SK-N-SH (cell line): Measurements from ENCODE around the gene CALR3.

Source experiments
- CTCF ChIP-seq: fragments of 200-600 bp; sonication (generic); IDR thresholded peaks from 2 replicates; pipeline ENCODE4 v1.6.1; 2017; ENCODE audit warnings: antibody characterized with exemption, mild to moderate bottlenecking, moderate library complexity
- EP300 ChIP-seq, 2 experiments: IDR thresholded peaks; 2 replicates each; pipeline versions ENCODE4 v1.4.0 to v1.6.1; 2012; ENCODE audit warnings: borderline replicate concordance in 1 of 2, low read depth in 1 of 2, low read length in 1 of 2
- EZH2phosphoT487 ChIP-seq: fragments of 200-600 bp; sonication (generic); IDR thresholded peaks from 2 replicates; pipeline ENCODE4 v1.6.1; 2017; ENCODE audit warnings: low read depth, mixed run types, mild to moderate bottlenecking, antibody characterized with exemption, moderate library complexity, borderline replicate concordance
- FOXJ3 ChIP-seq: sonication (generic); formaldehyde crosslinking; IDR thresholded peaks from 2 replicates; pipeline ENCODE4 v1.5.1; 2020; ENCODE audit warnings: mild to moderate bottlenecking, missing genetic modification reagents
- MXI1 ChIP-seq: IDR thresholded peaks from 2 replicates; pipeline ENCODE4 v1.6.1; 2012; ENCODE audit warnings: mild to moderate bottlenecking, low read depth, low read length, improper control_type of control experiment
- NRF1 ChIP-seq: IDR thresholded peaks from 2 replicates; pipeline ENCODE4 v1.6.1; 2012; ENCODE audit warnings: low read depth, mild to moderate bottlenecking, low read length
- PBX3 ChIP-seq: IDR thresholded peaks from 2 replicates; pipeline ENCODE4; 2012
- POLR2AphosphoS5 ChIP-seq: IDR thresholded peaks from 2 replicates; pipeline ENCODE4 v1.6.1; 2012; ENCODE audit warnings: low read depth, low read length
- RAD21 ChIP-seq: IDR thresholded peaks from 2 replicates; pipeline ENCODE4 v1.6.1; 2012; ENCODE audit warnings: mild to moderate bottlenecking, low read length
- RCOR1 ChIP-seq: fragments of 150-350 bp; IDR thresholded peaks from 2 replicates; pipeline ENCODE4 v1.6.1; 2017; ENCODE audit warnings: antibody characterized with exemption, low read length

- TF ChIP-seq CTCF (no peak), POLR2AphosphoS5 (no peak), EP300 (IDR thresholded peaks at IDR 0.05; ENCODE audit: borderline replicate concordance in 1 of 2, low read depth in 1 of 2, low read length in 1 of 2) (no peak), MXI1 (no peak), RAD21 (no peak), EZH2phosphoT487 (no peak), NRF1 (no peak), PBX3 (no peak), RCOR1 (no peak), FOXJ3 (no peak)
Measured at GRCh38 chr19:16442386-16443276, 53.3 kb downstream of the CALR3 start.
